HepG2 (cell line): ENCODE data around the gene SPI1.

Experiments
- GATAD2A ChIP-seq: IDR thresholded peaks from 2 replicates; pipeline ENCODE4 v1.6.1; 2016
- MNT ChIP-seq: fragments of 450-650 bp; IDR thresholded peaks from 2 replicates; pipeline ENCODE4 v1.6.1; 2016

- no peak for TF ChIP-seq GATAD2A
- TF ChIP-seq MNT, result no peak
Measured at GRCh38 chr11:47325271-47326041, 52.9 kb downstream of the SPI1 start.
